GM18502 (cell line): Measurements from ENCODE around the gene NTN1.
"Not testable (repeated sequence)": the region's sequence is repeated elsewhere in the genome, so short reads cannot be mapped to it uniquely, and the experiment has no call there.

ENCODE experiments used
- ATAC-seq: cut with Tn5 transposase; IDR thresholded peaks from one replicate; pipeline ENCODE4 v1.9.1; 2021; ENCODE audit warnings: mild to moderate bottlenecking; ENCODE audit not compliant: unreplicated experiment, poor library complexity

The NTN1 gene

DNA sequence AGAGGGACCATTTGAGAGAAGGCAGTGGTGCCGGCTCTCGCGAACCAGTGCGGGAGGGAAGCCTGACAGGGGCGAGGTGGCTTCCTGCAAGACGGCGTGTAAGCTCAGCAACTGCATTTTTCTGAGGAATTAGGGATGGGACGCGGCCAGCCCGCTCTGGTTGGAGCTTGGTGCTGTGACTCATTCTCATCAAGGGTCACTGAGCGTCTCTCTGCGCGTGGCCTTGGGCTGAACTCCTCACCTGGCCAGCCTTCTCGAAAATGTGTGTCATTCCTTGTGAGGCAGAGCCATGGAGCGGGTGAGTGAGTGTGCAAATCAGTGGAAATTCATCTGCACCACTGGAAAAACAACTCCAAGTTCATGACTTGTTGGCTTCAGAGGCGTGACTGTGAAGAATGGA, 52.8 kb downstream of the NTN1 start:
- no peak for ATAC-seq

DNA sequence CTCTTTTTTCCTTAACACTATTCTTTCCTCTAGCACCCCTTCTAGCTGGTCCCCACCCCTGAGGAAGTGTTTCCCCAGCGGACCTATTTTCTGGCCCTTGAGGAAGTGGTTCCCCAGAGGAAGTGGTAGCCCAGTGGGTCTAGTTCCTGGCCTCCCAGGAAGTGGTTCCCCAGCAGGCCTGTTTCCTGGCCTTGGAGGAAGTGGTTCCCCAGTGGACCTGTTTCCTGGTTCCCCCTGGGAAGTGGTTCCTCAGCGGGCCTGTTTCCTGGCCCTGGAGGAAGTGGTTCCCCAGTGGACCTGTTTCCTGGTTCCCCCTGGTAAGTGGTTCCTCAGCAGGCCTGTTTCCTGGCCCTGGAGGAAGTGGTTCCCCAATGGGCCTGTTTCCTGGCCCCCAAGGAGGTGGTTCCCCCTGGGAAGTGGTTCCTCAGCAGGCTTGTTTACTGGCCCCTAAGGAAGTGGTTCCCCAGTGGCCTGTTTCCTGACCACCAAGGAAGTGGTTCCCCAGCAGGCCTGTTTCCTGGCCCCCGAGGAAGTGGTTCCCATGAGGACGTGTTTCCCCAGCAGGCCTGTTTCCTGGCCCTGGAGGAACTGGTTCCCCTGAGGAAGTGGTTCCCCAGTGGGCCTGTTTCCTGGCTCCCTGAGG, 58.3 kb downstream of the NTN1 start:
- no peak for ATAC-seq

DNA sequence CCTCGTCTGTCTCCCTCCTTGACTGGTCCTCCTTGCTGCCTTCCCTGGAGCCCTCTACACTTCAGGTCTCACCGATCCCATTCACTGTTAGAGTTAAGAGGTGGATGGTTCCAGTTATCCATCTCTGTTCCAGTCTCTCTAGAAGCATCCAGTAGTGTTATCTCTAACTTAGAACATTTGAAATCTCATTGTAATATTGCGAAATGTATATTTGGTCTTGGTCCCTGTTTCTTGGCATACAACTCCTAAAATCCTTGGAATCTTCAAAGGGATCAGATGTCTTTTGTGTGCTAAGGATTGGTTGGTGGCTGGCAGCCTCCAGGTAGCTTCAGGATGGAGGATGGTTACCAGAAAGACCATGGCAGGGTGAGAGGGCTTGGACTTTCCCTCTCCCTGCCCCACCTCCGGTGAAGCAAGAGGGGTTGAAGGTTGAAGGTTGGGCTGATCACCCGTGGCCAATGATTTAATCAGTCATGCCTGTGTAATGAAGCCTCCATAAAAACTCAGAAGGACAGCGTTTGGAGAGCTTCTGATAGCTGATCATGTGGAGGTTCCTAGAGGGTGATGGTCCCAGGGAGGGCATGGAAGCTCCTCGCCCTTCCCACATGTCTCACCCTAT, 59.1 kb downstream of the NTN1 start:
- ATAC-seq: no peak

DNA sequence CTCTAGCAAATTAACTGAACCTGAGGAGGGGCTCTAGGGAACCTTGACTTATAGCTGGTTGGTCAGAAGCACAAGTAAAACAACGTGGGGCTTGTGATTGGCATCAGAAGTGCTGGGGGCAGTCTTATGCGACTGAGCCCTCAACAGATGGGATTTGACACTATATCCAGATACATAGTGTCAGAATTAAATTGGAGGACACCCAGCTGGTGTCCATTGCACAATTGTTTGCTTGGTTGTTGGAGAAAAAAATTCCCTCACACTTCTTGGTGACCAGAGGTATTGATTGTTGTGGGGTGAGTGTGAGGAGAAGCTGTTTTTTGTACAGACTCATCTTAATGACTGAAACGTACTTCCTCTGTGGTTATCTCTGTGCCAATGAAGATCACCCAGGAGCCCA, 59.7 kb downstream of the NTN1 start:
- no peak for ATAC-seq

DNA sequence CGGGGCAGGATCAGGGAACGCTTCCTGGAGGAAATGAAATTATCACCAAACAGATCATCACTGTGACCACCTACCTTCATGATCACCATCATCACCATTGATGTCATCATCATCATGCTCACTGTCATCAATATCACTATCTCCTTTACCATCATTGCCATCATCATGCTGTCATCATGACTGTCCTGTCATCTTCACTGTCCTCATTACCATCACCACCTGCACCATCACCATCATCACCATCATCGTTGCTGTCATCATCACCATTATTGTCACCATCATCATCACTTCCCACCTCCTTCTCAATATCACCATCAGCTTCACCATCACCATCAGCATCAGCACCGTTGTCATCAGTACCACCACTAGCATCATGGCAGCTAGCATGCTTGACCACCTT, 65.3 kb downstream of the NTN1 start:
- ATAC-seq: no peak

DNA sequence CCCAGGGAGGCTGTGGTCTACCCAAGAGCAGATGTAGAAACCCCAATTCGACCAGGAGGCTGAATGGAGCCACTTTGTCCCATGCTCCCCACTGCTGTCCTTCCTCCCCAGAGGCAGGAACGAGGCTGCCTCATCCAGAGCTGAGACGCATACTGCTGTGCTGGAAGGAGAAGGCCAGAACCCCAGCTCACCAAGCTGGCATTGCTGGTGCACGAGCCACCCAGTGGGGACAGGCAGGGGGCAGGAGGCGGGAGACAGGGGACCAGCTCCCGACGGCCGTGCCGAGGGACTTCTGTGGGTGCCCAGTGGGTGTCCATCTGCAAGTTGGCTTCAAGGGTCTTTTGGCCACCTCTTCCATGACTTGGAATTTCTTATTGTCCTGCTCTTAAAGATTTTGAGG, 66.6 kb downstream of the NTN1 start:
- no peak for ATAC-seq

DNA sequence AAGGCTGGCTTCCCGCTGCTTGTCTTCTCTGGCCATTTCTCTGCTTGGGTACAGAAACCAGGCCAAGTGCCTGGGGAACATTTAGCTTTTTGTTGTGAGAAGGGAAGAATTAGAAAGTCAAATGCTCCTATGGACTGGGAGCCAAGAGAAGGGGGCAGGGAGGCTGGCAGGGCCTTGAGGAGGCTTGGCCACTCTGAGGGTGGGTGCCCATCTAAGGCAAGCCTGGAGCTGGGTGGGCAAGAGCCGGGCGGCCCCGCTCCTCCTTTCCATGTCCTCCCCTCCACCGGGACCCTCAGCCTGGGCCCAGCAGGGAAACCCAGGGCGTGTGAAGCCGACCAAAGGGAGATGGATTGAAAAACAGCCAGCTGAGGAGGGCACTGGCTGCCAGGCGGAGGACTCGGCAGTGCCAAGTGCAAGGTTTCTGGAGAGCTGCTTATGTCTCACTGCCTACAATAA, 69.4 kb downstream of the NTN1 start:
- no peak for ATAC-seq

DNA sequence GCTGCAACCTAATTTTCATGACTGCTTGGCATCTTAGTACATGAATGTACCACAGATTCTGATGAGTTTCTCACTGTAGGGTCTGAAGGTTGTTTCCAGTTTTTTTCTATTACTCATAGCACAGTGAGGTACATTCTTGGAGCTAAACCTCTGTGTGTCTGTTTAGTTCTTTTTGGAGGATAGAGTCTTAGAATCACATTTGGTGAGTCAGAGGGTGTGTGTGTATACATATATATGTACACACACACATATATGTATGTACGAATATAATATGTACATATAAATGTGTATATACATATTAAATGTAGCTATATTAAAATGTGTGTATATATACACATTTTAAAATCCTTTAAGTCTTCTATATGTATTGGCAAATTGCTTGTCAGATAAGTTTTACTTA, 72.9 kb downstream of the NTN1 start:
- no peak for ATAC-seq

DNA sequence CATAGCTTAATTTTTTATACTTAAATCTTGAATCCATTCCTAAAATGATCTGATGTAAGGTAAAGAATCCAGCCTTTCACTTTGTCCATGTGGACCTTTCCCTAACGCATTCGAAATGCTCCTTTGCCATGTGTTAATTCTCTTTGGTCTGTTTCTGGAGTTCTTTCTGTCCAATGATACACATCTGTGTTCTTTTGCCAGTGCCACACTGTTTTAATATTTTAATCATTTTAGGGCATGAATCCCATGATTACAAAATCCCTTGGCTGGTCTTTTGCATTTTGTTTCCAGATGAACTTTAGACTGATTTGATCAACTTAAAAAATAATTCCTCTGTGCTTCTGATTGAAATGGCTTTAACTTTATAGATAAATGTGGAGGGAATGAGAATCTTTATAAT, 74.1 kb downstream of the NTN1 start:
- no peak for ATAC-seq

DNA sequence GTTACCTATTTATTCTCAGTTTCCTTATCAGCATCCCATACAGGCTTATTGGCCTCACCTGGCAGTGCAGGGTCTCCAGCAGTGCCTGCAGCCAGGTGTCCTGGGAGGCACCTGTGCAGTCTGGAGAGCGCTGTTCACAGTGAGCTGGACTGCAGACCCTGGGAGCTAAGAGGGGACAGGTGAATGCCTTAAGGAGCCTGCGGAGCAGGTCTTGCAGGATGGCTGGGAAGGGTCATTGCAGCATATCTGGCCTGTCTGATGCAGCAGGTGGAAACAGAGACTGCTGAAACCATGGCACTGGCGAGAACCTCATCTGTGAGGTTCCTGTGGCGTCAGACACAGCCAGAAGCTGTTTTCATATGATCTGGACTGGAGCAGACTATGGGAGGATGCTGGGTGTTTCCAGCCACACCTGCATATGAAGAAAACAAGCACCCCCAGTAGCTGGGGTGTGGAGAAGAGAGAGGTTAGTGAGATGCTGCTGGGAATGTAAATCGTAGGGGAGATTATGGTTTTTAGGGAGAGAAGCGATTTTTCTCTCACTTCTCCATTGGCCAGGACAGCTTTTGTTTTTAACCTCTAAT, 77.0 kb downstream of the NTN1 start:
- ATAC-seq: no peak

DNA sequence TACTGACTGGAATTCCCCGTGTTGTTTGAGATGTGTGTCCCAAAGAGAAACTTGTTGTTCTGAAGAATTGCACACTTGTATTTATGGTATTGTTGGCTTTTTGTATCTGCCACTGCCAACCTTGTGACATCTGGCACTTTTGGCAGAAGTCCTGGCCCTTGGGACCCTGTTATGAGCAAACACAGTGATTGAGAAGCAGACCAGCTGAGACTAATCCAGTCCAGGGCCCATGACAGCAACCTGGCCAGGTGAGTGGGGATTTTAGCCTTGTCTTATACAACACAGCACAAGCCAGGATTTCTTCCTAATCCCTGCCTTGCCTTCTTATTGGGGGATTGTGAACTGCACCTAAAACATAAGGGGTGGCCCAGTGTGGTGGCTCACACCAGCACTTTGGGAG, 80.0 kb downstream of the NTN1 start:
- ATAC-seq: no peak

DNA sequence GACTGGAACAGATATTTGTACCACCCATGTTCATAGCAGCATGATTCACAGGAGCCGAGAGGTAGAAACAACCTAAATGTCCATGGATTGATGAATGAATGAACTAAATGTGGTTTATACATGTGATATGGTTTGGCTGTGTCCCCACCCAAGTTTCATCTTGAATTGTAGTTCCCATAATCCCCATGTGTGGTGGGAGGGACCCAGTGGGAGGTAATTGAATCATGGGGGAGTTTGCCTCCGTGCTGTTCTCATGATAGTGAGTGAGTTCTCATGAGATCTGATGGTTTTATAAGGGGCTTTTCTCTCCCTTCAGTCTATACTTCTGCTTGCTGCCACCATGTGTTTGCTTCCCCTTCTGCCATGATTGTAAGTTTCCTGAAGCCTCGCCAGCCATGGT, 81.9 kb downstream of the NTN1 start:
- not testable (repeated sequence) for ATAC-seq

DNA sequence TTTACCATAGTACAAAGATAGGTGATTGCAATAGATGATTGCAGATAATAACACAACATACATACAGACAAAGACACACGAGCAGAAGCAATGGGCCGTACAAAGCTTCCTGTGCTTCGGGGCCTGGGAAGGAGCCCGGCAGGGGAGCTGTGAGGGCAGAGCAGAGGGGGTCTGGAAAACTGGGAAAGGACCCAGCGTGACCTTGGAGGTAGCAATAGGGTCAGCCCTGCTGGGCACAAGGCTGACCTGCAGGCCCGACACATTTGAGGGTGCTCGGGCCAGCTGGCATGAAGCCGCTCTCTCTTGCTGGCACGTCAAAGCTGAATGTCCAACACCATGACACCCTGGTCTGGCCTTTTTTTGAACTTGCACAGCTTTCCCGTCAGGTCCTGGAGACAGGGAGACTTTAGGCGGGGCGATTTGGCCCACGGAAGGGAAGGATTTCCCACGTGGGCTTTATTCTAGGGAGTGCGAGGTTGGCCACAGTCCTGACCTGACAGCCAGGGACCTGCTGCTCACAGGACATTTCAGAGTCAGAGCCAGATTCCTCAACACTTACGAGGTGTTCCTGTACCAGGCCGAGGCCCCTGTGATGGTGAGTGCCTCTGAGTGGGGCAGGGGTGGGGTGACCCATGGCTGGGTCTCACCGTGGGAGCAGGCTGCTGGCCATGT, 83.2 kb downstream of the NTN1 start:
- ATAC-seq: no peak

DNA sequence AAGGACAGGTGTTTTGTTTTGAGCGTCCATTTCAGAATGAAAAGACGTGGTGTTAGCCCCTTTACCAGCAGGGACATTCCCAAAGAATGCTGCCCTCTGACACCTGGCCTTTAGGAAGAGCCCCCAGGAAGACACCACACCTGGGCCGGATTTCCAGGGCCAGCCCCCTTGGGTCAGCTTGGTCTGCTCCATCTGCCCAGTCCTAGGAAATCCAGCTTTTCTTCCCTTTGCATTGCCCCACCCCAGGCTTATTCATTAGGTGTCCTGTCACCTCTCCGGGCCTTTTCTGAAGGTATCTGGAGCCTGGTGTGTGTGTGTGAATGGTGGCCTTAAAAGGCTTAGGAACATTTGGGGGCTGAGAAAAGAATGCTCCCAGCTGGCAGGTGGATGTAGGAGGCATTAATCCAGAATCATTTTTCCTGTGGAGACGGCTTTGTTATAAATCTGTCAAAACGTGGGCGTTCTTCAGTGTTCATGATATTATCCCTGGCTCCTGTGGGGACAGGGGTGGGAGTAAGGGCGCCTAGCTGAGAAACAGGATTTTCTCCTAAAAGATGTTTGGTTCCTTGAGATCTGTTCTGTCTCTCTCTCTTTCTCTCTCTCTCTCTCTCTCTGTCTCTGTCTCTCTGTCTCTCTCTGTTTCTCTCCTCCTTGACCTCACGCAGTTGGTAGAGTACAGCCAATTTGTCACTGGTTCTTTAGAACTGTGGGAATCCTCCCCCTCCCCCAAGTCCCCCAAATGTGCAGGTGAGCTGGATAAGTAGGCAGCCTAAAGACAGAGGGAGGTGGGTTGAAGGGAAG, 84.0 kb downstream of the NTN1 start:
- ATAC-seq: no peak

DNA sequence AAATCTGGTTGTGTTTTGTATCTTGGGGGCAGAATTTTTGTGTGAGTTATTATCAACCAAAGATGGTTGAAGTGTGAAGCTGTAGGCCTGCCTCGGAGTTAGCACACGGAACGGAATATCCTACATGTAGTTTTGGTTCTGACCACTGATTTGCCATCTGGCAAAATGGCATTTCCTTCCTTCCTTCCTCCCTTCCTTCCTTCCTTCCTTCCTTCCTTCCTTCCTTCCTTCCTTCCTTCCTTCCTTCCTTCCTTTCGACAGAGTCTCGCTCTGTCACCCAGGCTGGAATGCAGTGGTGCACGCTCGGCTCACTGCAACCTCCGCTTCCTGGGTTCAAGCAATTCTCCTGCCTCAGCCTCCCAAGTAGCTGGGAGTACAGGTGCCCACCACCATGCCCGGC, 85.0 kb downstream of the NTN1 start:
- not testable (repeated sequence) for ATAC-seq

DNA sequence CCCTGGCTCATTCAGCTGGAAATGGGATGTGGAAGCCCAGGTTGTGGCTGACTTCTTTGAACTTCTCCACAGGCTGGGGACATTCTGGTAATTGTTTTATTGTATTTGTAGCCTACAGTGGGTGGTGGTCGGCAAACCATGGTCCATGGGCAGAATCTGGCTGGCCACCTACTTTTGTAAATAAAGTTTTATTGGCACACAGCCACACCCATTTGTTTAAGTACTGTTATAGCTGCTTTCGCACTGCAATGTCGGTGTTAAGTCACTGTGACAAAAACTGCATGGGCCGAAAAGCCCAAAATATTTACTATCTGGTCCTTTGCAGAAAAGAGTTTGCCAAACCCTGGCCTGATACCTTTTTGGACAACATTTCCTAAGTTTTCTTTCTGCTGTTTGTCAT, 86.2 kb downstream of the NTN1 start:
- no peak for ATAC-seq

DNA sequence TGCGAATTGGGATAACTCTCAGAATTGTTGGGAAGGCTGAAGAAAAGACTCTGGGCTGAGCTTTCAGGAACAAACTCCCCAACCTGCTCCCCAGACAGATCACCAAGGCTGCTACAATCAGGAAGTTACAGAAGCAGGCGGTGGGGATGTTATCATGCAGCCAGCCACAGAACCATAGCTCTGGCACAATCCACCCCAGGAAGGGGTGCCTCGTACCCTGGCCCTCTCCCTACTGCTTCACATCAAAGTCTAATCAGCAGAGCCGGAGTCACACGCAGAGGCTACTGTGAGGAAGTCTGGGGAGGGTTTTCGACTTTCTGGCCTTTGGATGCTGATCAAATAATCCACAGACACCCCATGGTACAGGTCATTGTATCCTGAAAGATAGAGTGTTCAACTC, 86.8 kb downstream of the NTN1 start:
- no peak for ATAC-seq

DNA sequence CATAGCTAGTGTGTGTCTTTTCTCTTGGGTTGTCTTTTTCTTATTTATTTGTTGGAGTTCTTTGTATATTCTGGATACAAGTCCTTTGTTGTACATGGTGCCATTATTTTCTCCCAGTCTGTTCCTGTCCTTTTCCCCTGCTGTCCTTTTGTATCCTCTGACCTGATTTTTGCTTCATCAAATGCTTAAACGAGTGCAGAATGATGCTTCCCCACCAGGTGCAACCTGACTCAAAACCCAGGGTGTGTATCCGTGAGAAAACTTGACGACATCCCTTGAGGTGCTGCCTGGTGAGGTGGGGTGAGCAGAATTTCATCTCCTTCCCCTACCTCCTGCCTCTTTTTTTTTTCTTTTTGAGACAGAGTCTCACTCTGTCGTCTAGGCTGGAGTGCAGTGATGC, 88.6 kb downstream of the NTN1 start:
- no peak for ATAC-seq

DNA sequence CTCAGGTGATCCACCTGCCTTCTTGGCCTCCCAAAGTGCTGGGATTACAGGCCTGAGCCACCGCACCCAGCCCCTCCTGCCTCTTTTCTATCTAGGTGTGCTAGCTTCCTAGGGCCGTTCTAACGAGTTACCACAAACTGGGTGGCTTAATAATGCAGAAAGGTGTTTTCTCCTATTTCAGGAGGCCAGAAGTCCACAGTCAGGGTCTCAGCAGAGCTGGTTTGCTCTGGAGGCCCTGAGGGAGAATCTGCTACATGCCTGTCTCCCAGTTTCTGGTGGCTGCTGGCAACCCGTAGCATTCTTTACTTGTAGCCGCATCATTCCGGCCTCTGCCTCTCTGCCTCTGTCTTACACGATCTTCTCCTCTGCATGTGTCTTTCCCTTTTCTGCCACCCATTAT, 89.2 kb downstream of the NTN1 start:
- no peak for ATAC-seq

DNA sequence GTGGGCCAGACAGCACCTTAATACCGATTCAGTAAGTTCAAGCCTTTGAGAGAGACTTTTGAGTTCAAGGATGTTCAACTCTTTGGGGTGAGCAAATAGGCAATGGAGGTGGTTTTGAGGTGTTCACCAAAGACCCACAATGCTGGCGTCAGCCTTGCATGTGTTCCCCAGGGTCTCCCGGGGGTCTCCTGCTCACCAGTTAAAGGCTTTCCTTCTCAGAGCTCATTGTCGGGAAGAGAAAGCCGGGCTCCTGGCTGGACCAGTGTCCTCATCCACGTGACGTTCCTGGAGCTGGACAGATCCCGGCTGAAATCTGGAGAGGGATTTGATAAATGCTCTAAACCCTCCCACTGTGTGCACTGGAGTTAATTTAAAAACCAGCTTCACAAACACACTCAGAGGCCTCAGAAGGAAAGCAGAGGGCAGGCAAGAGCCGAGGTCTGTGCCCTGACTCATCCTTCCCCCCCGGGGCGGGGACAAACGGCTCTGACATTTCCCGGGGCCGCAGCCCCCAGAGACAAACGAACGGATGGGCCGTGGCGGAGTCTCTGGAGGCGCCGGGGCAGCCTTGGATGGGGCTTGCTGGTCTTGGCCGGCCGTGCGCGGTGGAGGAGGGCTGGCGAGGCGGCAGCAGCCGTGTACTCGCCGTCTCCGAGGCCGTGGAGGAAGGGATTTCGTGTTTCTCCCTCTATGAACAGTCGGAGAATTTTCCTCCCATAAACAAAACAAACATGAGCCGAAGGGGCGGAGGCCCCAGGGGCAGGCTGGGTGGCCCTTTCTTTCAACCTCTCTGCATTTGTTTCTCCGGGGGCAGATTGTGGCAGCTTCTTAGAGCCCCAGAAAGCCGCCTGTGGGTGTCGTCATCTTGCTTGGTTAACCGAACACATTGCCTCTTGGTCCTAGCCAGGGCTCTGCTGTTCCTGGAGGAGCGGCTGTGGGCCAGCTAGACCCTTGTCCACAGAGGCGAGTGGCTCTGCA, 94.2 kb downstream of the NTN1 start:
- no peak for ATAC-seq
